Neural cell (in vitro differentiated cells): ENCODE data around the gene SCGB1C1. TPM values are rescaled to one million over a fixed set of nuclear protein-coding genes. Genes with fewer than 3 reads are reported as not detected.

Source experiments
- H2AFZ ChIP-seq: fragments of 200-600, 300-800 bp; sonication (generic), shearing (Covaris generic); 2 replicates; pipeline ENCODE4 v1.6.0; 2014; ENCODE audit warnings: low read depth, mild to moderate bottlenecking, antibody characterized with exemption, low read length, moderate library complexity
- H3F3A ChIP-seq: fragments of 200-600 bp; shearing (Covaris generic); 2 replicates; pipeline ENCODE4 v1.6.1; 2016; ENCODE audit warnings: mild to moderate bottlenecking, moderate library complexity, mixed read lengths, antibody characterized with exemption, low read length; ENCODE audit not compliant: insufficient read depth, poor library complexity, severe bottlenecking
- H3K27ac ChIP-seq: fragments of 200-600, 300-800 bp; sonication (generic), shearing (Covaris generic); 2 replicates; pipeline ENCODE4 v1.5.1; 2014; ENCODE audit warnings: mild to moderate bottlenecking, low read length, moderate library complexity
- H3K27me3 ChIP-seq: fragments of 300-800, 200-600 bp; sonication (generic), shearing (Covaris generic); 2 replicates; pipeline ENCODE4 v1.6.0; 2014; ENCODE audit warnings: mild to moderate bottlenecking, low read depth, low read length, moderate library complexity; ENCODE audit not compliant: insufficient read depth
- H3K36me3 ChIP-seq: fragments of 300-800, 200-600 bp; sonication (generic), shearing (Covaris generic); 2 replicates; pipeline ENCODE4 v1.5.1; 2014; ENCODE audit warnings: mild to moderate bottlenecking, antibody characterized with exemption, low read length, moderate library complexity; ENCODE audit not compliant: insufficient read depth
- H3K4me2 ChIP-seq: fragments of 300-800, 200-600 bp; sonication (generic), shearing (Covaris generic); 2 replicates; pipeline ENCODE4 v1.6.0; 2014; ENCODE audit warnings: mild to moderate bottlenecking, low read length
- H3K4me3 ChIP-seq: fragments of 300-800, 200-600 bp; sonication (generic), shearing (Covaris generic); 2 replicates; pipeline ENCODE4 v1.5.1; 2014; ENCODE audit warnings: mild to moderate bottlenecking, low read length, moderate library complexity
- H3K79me2 ChIP-seq: fragments of 200-600 bp; shearing (Covaris generic); replicated peaks from 2 replicates; pipeline ENCODE4 v1.6.0; 2014; ENCODE audit warnings: mild to moderate bottlenecking, low read length, moderate library complexity; ENCODE audit not compliant: insufficient read depth
- H3K9ac ChIP-seq: fragments of 300-800, 200-600 bp; sonication (generic), shearing (Covaris generic); 2 replicates; pipeline ENCODE4 v1.6.1; 2016; ENCODE audit warnings: mild to moderate bottlenecking, low read length, mixed read lengths
- H3K9me2 ChIP-seq: fragments of 200-600 bp; shearing (Covaris generic); 2 replicates; pipeline ENCODE4 v1.6.1; 2016; ENCODE audit warnings: mild to moderate bottlenecking, low read length, mixed read lengths; ENCODE audit not compliant: insufficient read depth
- H3K9me3 ChIP-seq: fragments of 200-600, 300-800 bp; sonication (generic), shearing (Covaris generic); 2 replicates; pipeline ENCODE4 v1.6.1; 2016; ENCODE audit warnings: mild to moderate bottlenecking, mixed run types, low read length, moderate library complexity, mixed read lengths
- H4K20me1 ChIP-seq: fragments of 200-600 bp; shearing (Covaris generic); 2 replicates; pipeline ENCODE4 v1.6.1; 2016; ENCODE audit warnings: mild to moderate bottlenecking, mixed run types; ENCODE audit not compliant: insufficient read depth
- CTCF ChIP-seq: fragments of 450-650 bp; IDR thresholded peaks from 2 replicates; pipeline ENCODE4 v1.5.1; 2014; ENCODE audit warnings: antibody characterized with exemption, mild to moderate bottlenecking, moderate library complexity; ENCODE audit not compliant: poor library complexity, severe bottlenecking
- EP300 ChIP-seq: fragments of 450-650 bp; conservative IDR thresholded peaks from 2 replicates; pipeline ENCODE4 v1.6.1; 2014; ENCODE audit warnings: antibody characterized with exemption, mild to moderate bottlenecking, moderate library complexity; ENCODE audit not compliant: poor library complexity, severe bottlenecking
- EZH2 ChIP-seq: fragments of 200-600, 300-800 bp; shearing (Covaris generic), sonication (generic); IDR thresholded peaks from 2 replicates; pipeline ENCODE4 v1.6.1; 2014; ENCODE audit warnings: antibody characterized with exemption, low read length, borderline replicate concordance, mild to moderate bottlenecking; ENCODE audit not compliant: insufficient read depth, poor library complexity, severe bottlenecking
- MXI1 ChIP-seq: fragments of 450-650 bp; conservative IDR thresholded peaks from 2 replicates; pipeline ENCODE4 v1.6.1; 2014; ENCODE audit warnings: antibody characterized with exemption, mild to moderate bottlenecking; ENCODE audit not compliant: poor library complexity, severe bottlenecking
- POLR2AphosphoS5 ChIP-seq: IDR thresholded peaks from 2 replicates; pipeline ENCODE4 v1.6.1; 2012
- RAD21 ChIP-seq: fragments of 450-650 bp; conservative IDR thresholded peaks from 2 replicates; pipeline ENCODE4 v1.6.1; 2014; ENCODE audit warnings: antibody characterized with exemption, mild to moderate bottlenecking, moderate library complexity
- SMC3 ChIP-seq: fragments of 450-650 bp; conservative IDR thresholded peaks from 2 replicates; pipeline ENCODE4 v1.6.1; 2014; ENCODE audit warnings: antibody characterized with exemption, mild to moderate bottlenecking, moderate library complexity; ENCODE audit not compliant: poor library complexity
- TAF1 ChIP-seq: IDR thresholded peaks from 2 replicates; pipeline ENCODE4 v1.6.1; 2012; ENCODE audit warnings: low read depth
- polyA plus RNA-seq: library from polyadenylated mRNA; depleted of rRNA; stranded (reverse); fragments of >200 nt; gene quantifications from 2 replicates; pipeline ENCODE4 v1.2.3, GENCODE V29; 2014
- TF ChIP-seq, protein P1 (sequence below): IDR thresholded peaks from 2 replicates; pipeline ENCODE4 v1.6.1; 2012; ENCODE audit warnings: borderline replicate concordance

Gene SCGB1C1
- polyA plus RNA-seq, 1 donor from 2014 or later: not detected

DNA sequence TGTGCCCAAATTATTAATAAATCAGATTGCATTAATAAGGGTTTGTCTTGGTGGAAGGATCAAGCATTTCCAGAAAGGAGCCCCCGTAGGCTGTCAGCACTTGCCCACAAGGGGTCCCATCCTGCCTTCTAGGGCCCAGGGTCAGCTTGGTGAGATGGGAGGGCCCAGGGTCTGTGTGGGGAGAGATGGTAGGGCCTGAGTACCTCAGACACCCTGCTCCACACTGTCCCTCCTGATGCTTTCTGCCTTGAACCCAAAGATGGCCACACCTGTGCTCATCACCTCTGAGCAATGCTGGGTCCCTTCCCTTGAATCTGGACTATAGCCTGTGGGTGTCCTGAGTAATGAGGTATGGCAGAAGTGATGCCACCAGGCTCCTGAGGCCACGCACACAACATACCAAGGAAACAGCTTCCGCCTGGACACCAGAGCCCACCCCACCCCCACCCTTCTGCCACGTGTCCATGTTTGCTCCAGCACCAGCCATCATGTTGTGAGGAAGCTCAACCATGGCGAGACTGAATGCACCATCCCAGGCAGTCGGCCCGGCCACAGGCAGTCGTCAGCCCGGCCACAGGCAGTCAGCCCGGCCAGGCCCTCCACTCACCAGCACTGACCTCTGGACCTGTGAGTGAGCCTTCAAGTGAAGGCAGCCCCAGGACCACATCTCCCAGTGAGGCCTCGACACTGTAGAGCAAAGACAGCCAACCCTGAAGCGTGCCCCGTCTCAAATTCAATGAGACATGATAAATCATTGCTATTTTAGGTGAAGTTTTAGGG is 7.5 kb downstream of the SCGB1C1 start:
- H3K27ac ChIP-seq: no peak overlapping the region
- no peaks in the 10 kb centered on the region for H3F3A ChIP-seq

DNA sequence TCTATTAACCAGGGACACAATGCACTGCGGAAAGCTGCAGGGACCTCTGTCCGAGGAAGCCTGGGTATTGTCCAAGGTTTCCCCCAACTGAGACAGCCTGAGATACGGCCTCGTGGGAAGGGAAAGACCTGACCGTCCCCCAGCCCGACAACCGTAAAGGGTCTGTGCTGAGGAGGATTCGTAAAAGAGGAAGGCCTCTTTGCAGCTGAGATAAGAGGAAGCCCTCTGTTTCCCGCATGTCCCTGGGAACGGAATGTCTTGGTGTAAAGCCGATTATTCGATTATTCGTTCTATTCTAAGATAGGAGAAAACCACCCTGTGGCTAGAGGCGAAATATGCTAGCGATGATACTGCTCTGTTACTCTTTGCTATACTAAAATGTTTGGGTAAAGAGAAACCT is 9.1 kb downstream of the SCGB1C1 start:
- Histone ChIP-seq H2AFZ (no peak overlapping the region), H3K4me3 (no peak overlapping the region), H3K4me2 (no peak overlapping the region), H3K27me3 (no peaks in the 10 kb centered on the region), H3F3A (no peaks in the 10 kb centered on the region), H3K79me2 (peaks cover 13% of the 10 kb centered on the region), H3K9me2 (no peaks in the 10 kb centered on the region), H3K27ac (no peak overlapping the region), H3K9ac (no peak overlapping the region), H4K20me1 (no peaks in the 10 kb centered on the region), H3K36me3 (no peaks in the 10 kb centered on the region), H3K9me3 (no peaks in the 10 kb centered on the region)
- TF ChIP-seq MXI1 (no peak), SMC3 (no peak), CTCF (no peak), TAF1 (no peak), RAD21 (no peak), EP300 (no peak), POLR2AphosphoS5 (no peak)
- TF ChIP-seq, protein P1, sequence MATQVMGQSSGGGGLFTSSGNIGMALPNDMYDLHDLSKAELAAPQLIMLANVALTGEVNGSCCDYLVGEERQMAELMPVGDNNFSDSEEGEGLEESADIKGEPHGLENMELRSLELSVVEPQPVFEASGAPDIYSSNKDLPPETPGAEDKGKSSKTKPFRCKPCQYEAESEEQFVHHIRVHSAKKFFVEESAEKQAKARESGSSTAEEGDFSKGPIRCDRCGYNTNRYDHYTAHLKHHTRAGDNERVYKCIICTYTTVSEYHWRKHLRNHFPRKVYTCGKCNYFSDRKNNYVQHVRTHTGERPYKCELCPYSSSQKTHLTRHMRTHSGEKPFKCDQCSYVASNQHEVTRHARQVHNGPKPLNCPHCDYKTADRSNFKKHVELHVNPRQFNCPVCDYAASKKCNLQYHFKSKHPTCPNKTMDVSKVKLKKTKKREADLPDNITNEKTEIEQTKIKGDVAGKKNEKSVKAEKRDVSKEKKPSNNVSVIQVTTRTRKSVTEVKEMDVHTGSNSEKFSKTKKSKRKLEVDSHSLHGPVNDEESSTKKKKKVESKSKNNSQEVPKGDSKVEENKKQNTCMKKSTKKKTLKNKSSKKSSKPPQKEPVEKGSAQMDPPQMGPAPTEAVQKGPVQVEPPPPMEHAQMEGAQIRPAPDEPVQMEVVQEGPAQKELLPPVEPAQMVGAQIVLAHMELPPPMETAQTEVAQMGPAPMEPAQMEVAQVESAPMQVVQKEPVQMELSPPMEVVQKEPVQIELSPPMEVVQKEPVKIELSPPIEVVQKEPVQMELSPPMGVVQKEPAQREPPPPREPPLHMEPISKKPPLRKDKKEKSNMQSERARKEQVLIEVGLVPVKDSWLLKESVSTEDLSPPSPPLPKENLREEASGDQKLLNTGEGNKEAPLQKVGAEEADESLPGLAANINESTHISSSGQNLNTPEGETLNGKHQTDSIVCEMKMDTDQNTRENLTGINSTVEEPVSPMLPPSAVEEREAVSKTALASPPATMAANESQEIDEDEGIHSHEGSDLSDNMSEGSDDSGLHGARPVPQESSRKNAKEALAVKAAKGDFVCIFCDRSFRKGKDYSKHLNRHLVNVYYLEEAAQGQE: no peak

More for the DNA sequence above, 7.5 kb downstream of the SCGB1C1 start:
- Histone ChIP-seq H3K36me3 (no peaks in the 10 kb centered on the region), H4K20me1 (no peaks in the 10 kb centered on the region), H3K9ac (no peak overlapping the region), H3K9me2 (no peaks in the 10 kb centered on the region), H2AFZ (no peak overlapping the region), H3K4me2 (no peak overlapping the region), H3K4me3 (no peak overlapping the region), H3K9me3 (no peaks in the 10 kb centered on the region), H3K27me3 (no peaks in the 10 kb centered on the region), H3K79me2 (no peaks in the 10 kb centered on the region)
- no peak for TF ChIP-seq POLR2AphosphoS5
- no peak for TF ChIP-seq SMC3
- no peak for TF ChIP-seq RAD21
- TF ChIP-seq EZH2: no peak
- no peak for TF ChIP-seq TAF1
- TF ChIP-seq, protein P1: no peak
- TF ChIP-seq MXI1: no peak
- TF ChIP-seq EP300: no peak
- TF ChIP-seq CTCF: no peak
